ENCODE measurements around the gene UXT.

DNA sequence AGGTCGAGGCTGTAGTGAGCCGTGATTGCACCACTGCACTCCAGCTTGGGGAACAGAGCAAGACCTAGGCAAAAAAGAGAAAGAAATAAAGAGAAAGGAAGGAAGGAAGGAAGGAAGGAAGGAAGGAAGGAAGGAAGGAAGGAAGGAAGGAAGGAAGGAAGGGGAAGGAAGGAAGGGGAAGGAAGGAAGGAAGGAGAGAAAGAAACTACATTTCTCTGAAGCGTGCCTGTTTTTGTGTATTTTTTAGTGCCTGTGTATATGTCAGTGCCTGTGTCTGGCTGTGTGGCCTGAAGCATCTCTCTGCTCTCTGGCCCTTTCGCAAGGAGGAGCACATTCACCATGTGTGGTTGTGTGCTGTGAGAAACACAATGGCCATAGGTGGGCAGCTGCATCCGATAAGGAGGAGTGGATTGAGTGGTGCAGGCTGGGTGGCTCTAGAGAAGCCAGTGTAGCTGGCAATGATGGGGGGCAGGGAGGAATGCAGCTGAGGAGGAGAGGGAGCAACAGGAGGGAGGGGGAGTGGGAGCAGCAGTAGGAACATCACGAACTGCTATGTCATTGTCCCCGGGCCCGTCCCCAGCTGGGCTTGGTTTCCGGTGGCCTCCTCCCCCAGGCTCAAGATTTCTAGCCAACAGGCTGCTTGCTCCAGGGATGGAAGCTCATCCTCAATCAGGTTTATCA is 50.7 kb downstream of the UXT start:
- TF ChIP-seq EGR1 (IDR thresholded peaks at IDR 0.05; ENCODE audit: low read depth in 2 of 2) = no peak
- TF ChIP-seq, protein P1, sequence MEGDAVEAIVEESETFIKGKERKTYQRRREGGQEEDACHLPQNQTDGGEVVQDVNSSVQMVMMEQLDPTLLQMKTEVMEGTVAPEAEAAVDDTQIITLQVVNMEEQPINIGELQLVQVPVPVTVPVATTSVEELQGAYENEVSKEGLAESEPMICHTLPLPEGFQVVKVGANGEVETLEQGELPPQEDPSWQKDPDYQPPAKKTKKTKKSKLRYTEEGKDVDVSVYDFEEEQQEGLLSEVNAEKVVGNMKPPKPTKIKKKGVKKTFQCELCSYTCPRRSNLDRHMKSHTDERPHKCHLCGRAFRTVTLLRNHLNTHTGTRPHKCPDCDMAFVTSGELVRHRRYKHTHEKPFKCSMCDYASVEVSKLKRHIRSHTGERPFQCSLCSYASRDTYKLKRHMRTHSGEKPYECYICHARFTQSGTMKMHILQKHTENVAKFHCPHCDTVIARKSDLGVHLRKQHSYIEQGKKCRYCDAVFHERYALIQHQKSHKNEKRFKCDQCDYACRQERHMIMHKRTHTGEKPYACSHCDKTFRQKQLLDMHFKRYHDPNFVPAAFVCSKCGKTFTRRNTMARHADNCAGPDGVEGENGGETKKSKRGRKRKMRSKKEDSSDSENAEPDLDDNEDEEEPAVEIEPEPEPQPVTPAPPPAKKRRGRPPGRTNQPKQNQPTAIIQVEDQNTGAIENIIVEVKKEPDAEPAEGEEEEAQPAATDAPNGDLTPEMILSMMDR (IDR thresholded peaks at IDR 0.05; ENCODE audit: low read depth, low read length, missing input control) = no peak
- TF ChIP-seq, protein P2, sequence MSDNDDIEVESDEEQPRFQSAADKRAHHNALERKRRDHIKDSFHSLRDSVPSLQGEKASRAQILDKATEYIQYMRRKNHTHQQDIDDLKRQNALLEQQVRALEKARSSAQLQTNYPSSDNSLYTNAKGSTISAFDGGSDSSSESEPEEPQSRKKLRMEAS (IDR thresholded peaks at IDR 0.05) = no peak

All from liver (tissue), 3 donors.